SK-N-SH (cell line): ENCODE results near the gene MS4A10. TPM values are rescaled to one million over a fixed set of nuclear protein-coding genes. Genes with fewer than 3 reads are reported as not detected.
A peak's percentile ranks its signal among the peaks of the same experiment; 100 is the strongest.

ENCODE experiments used
- CTCF ChIA-PET: fragments of 300-600, 350-600 bp; formaldehyde crosslinking; extraction: SDS; loops from one replicate; lab custom pipeline; 2021; lab: Yijun Ruan, JAX
- POLR2A ChIA-PET: fragments of 350-600 bp; sonication (Branson Sonifier 250); formaldehyde crosslinking; extraction: SDS; loops from one replicate; lab custom pipeline; 2020; ENCODE audit warnings: antibody characterized with exemption, inconsistent platforms; lab: Yijun Ruan, JAX
- DNase-seq: peaks from one replicate; pipeline ENCODE4 v3.0.0; 2012
- H2AFZ ChIP-seq: fragments of 200-600 bp; sonication (generic); 2 replicates; pipeline ENCODE4 v1.8.1; 2016; ENCODE audit warnings: antibody characterized with exemption, mild to moderate bottlenecking, low read depth
- H3F3A ChIP-seq: fragments of 200-600 bp; sonication (generic); replicated peaks from 2 replicates; pipeline ENCODE3; 2016; ENCODE audit warnings: antibody characterized with exemption, mild to moderate bottlenecking; ENCODE audit not compliant: insufficient read depth
- H3K27ac ChIP-seq, 2 experiments: fragments of 200-500 bp in 1 of 2; fragments of 200-600 bp in 1 of 2; sonication (Bioruptor generic) in 1 of 2; sonication (generic), shearing (Covaris generic) in 1 of 2; 2 replicates each; pipeline versions ENCODE4 v1.5.1 to v1.6.1; 2014 to 2016; ENCODE audit warnings: low read depth in 2 of 2, inconsistent platforms in 1 of 2, low read length in 1 of 2, mild to moderate bottlenecking in 1 of 2, mixed read lengths in 1 of 2
- H3K27me3 ChIP-seq: fragments of 200-600 bp; sonication (generic), shearing (Covaris generic); 2 replicates; pipeline ENCODE4 v1.6.1; 2016; ENCODE audit warnings: mixed run types; ENCODE audit not compliant: insufficient read depth
- H3K36me3 ChIP-seq, 2 experiments: fragments of 200-500 bp in 1 of 2; fragments of 200-600 bp in 1 of 2; sonication (Bioruptor generic) in 1 of 2; sonication (generic) in 1 of 2; replicated peaks in 1 of 2; 2 replicates each; pipeline versions ENCODE3 to v1.5.1; 2014 to 2016; ENCODE audit warnings: low read length in 1 of 2, mild to moderate bottlenecking in 1 of 2; ENCODE audit not compliant: insufficient read depth in 2 of 2, control insufficient read depth in 1 of 2
- H3K4me1 ChIP-seq, 2 experiments: fragments of 200-500 bp in 1 of 2; fragments of 200-600 bp in 1 of 2; sonication (Bioruptor generic) in 1 of 2; sonication (generic), shearing (Covaris generic) in 1 of 2; 2 replicates each; pipeline versions ENCODE4 v1.5.1 to v1.6.1; 2014 to 2016; ENCODE audit warnings: low read depth in 1 of 2, low read length in 1 of 2, mixed run types in 1 of 2; ENCODE audit not compliant: insufficient read depth in 2 of 2, control insufficient read depth in 1 of 2
- H3K4me2 ChIP-seq: fragments of 200-600 bp; sonication (generic), shearing (Covaris generic); 2 replicates; pipeline ENCODE4 v1.6.1; 2017; ENCODE audit warnings: mixed run types
- H3K4me3 ChIP-seq, 2 experiments: fragments of 200-500 bp in 1 of 2; fragments of 200-600 bp in 1 of 2; sonication (Bioruptor generic) in 1 of 2; sonication (generic), shearing (Covaris generic) in 1 of 2; 2 replicates each; pipeline versions ENCODE4 v1.5.1 to v1.8.1; 2014 to 2016; ENCODE audit warnings: low read depth in 2 of 2, inconsistent platforms in 1 of 2, low read length in 1 of 2, mild to moderate bottlenecking in 1 of 2, mixed read lengths in 1 of 2, moderate library complexity in 1 of 2
- H3K79me2 ChIP-seq: fragments of 200-600 bp; sonication (generic); 2 replicates; pipeline ENCODE4 v1.8.1; 2017; ENCODE audit warnings: mild to moderate bottlenecking; ENCODE audit not compliant: insufficient read depth
- H3K9ac ChIP-seq: fragments of 200-600 bp; sonication (generic); 2 replicates; pipeline ENCODE4 v1.6.1; 2017; ENCODE audit warnings: mixed run types
- H3K9me2 ChIP-seq: fragments of 200-600 bp; sonication (generic); 2 replicates; pipeline ENCODE4 v1.6.1; 2017; ENCODE audit warnings: mixed run types
- H3K9me3 ChIP-seq: fragments of 200-600 bp; sonication (generic); 2 replicates; pipeline ENCODE4 v1.6.1; 2017; ENCODE audit warnings: mixed run types, mild to moderate bottlenecking, moderate library complexity
- H4K20me1 ChIP-seq: fragments of 200-600 bp; sonication (generic); 2 replicates; pipeline ENCODE4 v1.6.1; 2017; ENCODE audit warnings: mild to moderate bottlenecking, mixed run types; ENCODE audit not compliant: insufficient read depth
- EZH2phosphoT487 ChIP-seq: fragments of 200-600 bp; sonication (generic); IDR thresholded peaks from 2 replicates; pipeline ENCODE4 v1.6.1; 2017; ENCODE audit warnings: low read depth, mixed run types, mild to moderate bottlenecking, antibody characterized with exemption, moderate library complexity, borderline replicate concordance
- FOSL2 ChIP-seq: IDR thresholded peaks from 2 replicates; pipeline ENCODE4 v1.4.0; 2012; ENCODE audit warnings: low read depth, mild to moderate bottlenecking, moderate library complexity, borderline replicate concordance
- GABPA ChIP-seq: IDR thresholded peaks from 2 replicates; pipeline ENCODE4 v1.4.0; 2012; ENCODE audit warnings: low read depth, mild to moderate bottlenecking
- IRF3 ChIP-seq: fragments of 150-350 bp; IDR thresholded peaks from 2 replicates; pipeline ENCODE4 v1.6.1; 2016; ENCODE audit warnings: mild to moderate bottlenecking, low read depth, low read length
- MAX ChIP-seq: IDR thresholded peaks from 2 replicates; pipeline ENCODE4 v1.4.0; 2012; ENCODE audit warnings: low read depth
- MEF2A ChIP-seq: IDR thresholded peaks from 2 replicates; pipeline ENCODE4 v1.4.0; 2012; ENCODE audit warnings: low read depth, borderline replicate concordance
- NFIC ChIP-seq: IDR thresholded peaks from 2 replicates; pipeline ENCODE4 v1.4.0; 2012; ENCODE audit warnings: borderline replicate concordance
- POLR2AphosphoS5 ChIP-seq: IDR thresholded peaks from 2 replicates; pipeline ENCODE4 v1.6.1; 2012; ENCODE audit warnings: low read depth, low read length
- RAD21 ChIP-seq: IDR thresholded peaks from 2 replicates; pipeline ENCODE4 v1.6.1; 2012; ENCODE audit warnings: mild to moderate bottlenecking, low read length
- REST ChIP-seq: IDR thresholded peaks from 2 replicates; pipeline ENCODE4 v1.6.1; 2012; ENCODE audit warnings: mild to moderate bottlenecking, low read depth, low read length, moderate library complexity
- RXRA ChIP-seq: IDR thresholded peaks from 2 replicates; pipeline ENCODE4 v1.4.0; 2012; ENCODE audit warnings: low read depth, mild to moderate bottlenecking, borderline replicate concordance
- SIN3A ChIP-seq: IDR thresholded peaks from 2 replicates; pipeline ENCODE4 v1.6.1; 2012; ENCODE audit warnings: low read depth, mild to moderate bottlenecking, low read length, moderate library complexity, borderline replicate concordance
- TAF1 ChIP-seq: IDR thresholded peaks from 2 replicates; pipeline ENCODE4 v1.6.1; 2012; ENCODE audit warnings: low read depth, mild to moderate bottlenecking, low read length, moderate library complexity, borderline replicate concordance
- TCF12 ChIP-seq: IDR thresholded peaks from 2 replicates; pipeline ENCODE4 v1.4.0; 2012
- TEAD4 ChIP-seq: IDR thresholded peaks from 2 replicates; pipeline ENCODE4 v1.4.0; 2012; ENCODE audit warnings: mild to moderate bottlenecking, borderline replicate concordance; ENCODE audit not compliant: insufficient read depth
- ZBTB33 ChIP-seq: IDR thresholded peaks from 2 replicates; pipeline ENCODE4 v1.4.0; 2012; ENCODE audit warnings: low read depth, borderline replicate concordance
- WGBS: methylation state at CpG from one replicate; pipeline ENCODE4 v1.1.6; 2017; ENCODE audit warnings: low lambda C conversion rate; 5-methylcytosine and 5-hydroxymethylcytosine counted together
- polyA plus RNA-seq, 3 experiments: library from polyadenylated mRNA; depleted of rRNA; stranded (reverse); fragments of >200 nt; gene quantifications; 2 replicates each; pipeline ENCODE4 v1.2.3, GENCODE V29; 2012

MS4A10 gene
- polyA plus RNA-seq, 1 of the 3 experiments (the other 2 are of a cell fraction): not detected

GRCh38 chr11:60841797-60842667 is 56.9 kb downstream of the MS4A10 start, which contains the start of gene CCDC86 (continued):
- TF ChIP-seq REST: 0 out of 2 replicates have a peak, but pooled peaks have one; percentile 24
- TF ChIP-seq NFIC: no peak
- TF ChIP-seq ZBTB33: no peak
- peak; percentile 100 for TF ChIP-seq SIN3A
- no peak for TF ChIP-seq RAD21
- TF ChIP-seq FOSL2: no peak
- no peak for TF ChIP-seq MEF2A
- TF ChIP-seq TEAD4: no peak

- 6% methylated on average over 20 of the region's 23 CpGs for WGBS
- no peak for DNase-seq
- POLR2A ChIA-PET: interaction anchor here (0.8 kb wide), 1 partner anchor 10 kb away, joined by 3 read pairs; no protein-coding TSS in a partner anchor
- TF ChIP-seq TCF12 (no peak), TAF1 (no peak), EZH2phosphoT487 (no peak), TEAD4 (no peak), IRF3 (no peak), RXRA (no peak), GABPA (no peak), NFIC (no peak), POLR2AphosphoS5 (no peak), MAX (no peak), FOSL2 (no peak), RAD21 (no peak), SIN3A (no peak)
Observed at GRCh38 chr11:60842668-60843600, 57.8 kb downstream of the MS4A10 start.

More at GRCh38 chr11:60842668-60843600, 57.8 kb downstream of the MS4A10 start:
- H3K4me3 ChIP-seq: peak overlapping the region; percentile 85 to 98
- no peaks in the 10 kb centered on the region for H3K9me3 ChIP-seq
- no peak overlapping the region; a peak in 1 of 4 replicates for H3K27ac ChIP-seq
- H3K27me3 ChIP-seq: no peaks in the 10 kb centered on the region
- no peaks in the 10 kb centered on the region; the same call in 1 of the 2 replicates for H4K20me1 ChIP-seq
- H3K9ac ChIP-seq: peak overlapping the region; percentile 84
- H3F3A ChIP-seq: no peaks in the 10 kb centered on the region
- H3K36me3 ChIP-seq: peaks cover 0 to 4% of the 10 kb centered on the region in 2 experiments
- H3K4me2 ChIP-seq: peak overlapping the region; percentile 89
- CTCF ChIA-PET: interaction anchor here (1.1 to 23.7 kb wide), 4 partner anchors 12 to 53 kb away, joined by 4 to 550 read pairs (median 14); partner anchors contain the start of gene PRPF19
- H3K79me2 ChIP-seq: peaks cover 44% of the 10 kb centered on the region
- H2AFZ ChIP-seq: peak overlapping the region; percentile 94
- H3K4me1 ChIP-seq: peaks cover 0 to 34% of the 10 kb centered on the region in 2 experiments; a peak in 3 of 4 replicates
- no peaks in the 10 kb centered on the region for H3K9me2 ChIP-seq
